ENCODE data around the gene FARS2.

DNA sequence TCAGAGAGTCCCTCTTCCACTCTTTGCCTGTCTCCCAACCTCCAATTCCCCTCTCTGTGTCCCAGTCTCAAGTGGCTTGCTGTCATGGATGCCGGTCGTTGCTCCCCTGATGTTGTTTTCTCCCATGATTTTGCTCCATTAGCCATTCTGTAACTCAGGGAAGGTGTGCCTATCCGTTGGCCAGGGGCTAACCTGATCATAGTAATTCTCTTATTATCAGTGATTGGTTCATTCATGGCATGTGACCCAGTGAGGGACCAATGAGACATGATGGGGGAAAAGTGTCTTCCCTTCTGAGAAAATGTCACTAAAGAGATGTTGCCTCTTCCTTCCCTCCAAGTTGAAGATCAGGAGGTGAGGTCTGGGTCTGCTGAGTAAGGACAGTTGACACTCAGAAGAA lies 214.5 kb downstream of the FARS2 start:
- TF ChIP-seq SUZ12 (IDR thresholded peaks at IDR 0.05) (no peak), ZNF384 (IDR thresholded peaks at IDR 0.05) (no peak), SP1 (IDR thresholded peaks at IDR 0.05) (no peak), TARDBP (IDR thresholded peaks at IDR 0.05) (no peak), LEF1 (IDR thresholded peaks at IDR 0.05; ENCODE audit: borderline replicate concordance) (no peak), FOXM1 (IDR thresholded peaks at IDR 0.05; ENCODE audit: borderline replicate concordance) (no peak), ELF4 (IDR thresholded peaks at IDR 0.05) (no peak), ARNT (IDR thresholded peaks at IDR 0.05) (no peak), NFRKB (IDR thresholded peaks at IDR 0.05) (no peak), FOXK2 (IDR thresholded peaks at IDR 0.05) (no peak), BHLHE40 (IDR thresholded peaks at IDR 0.05; ENCODE audit: borderline replicate concordance) (no peak)
